ENCODE data around the gene APOL3. TPM values are rescaled to one million over a fixed set of nuclear protein-coding genes. Genes with fewer than 3 reads are reported as not detected.
"Not testable (repeated sequence)": the region's sequence is repeated elsewhere in the genome, so short reads cannot be mapped to it uniquely, and the experiment has no call there.

The APOL3 gene
- total and polyA plus RNA-seq, 2 experiments from 2014 or later, result 1.3 to 2.1 TPM

DNA sequence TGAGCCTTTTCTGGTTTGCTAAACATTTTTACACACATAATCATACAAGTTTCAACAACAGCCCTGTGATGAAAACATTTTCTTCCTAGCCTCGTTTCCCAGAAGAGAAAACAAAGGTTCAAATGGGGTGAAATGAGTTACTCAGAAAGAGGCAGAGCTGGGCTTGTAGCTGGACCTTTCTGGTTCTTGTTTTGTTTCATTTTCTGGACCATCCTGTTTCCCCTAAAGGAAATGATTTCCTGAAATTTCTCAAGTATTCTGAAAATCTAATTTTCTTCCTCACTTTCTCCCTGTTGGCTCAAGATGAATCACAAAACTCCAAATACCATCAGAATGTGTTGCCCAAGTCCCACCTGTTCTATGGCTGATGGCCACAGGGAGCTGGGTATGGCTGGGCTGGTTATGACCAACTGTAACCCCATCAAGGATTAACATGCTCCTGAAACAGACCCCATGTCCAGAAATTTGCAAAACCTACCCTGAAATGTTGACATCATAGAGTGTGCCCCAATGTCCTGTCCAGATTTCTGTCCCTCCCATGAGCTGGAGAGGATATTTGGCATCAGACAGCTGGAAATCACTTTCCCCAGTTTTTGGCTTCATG is 47.7 kb upstream of the APOL3 start:
- TF ChIP-seq, protein P1, sequence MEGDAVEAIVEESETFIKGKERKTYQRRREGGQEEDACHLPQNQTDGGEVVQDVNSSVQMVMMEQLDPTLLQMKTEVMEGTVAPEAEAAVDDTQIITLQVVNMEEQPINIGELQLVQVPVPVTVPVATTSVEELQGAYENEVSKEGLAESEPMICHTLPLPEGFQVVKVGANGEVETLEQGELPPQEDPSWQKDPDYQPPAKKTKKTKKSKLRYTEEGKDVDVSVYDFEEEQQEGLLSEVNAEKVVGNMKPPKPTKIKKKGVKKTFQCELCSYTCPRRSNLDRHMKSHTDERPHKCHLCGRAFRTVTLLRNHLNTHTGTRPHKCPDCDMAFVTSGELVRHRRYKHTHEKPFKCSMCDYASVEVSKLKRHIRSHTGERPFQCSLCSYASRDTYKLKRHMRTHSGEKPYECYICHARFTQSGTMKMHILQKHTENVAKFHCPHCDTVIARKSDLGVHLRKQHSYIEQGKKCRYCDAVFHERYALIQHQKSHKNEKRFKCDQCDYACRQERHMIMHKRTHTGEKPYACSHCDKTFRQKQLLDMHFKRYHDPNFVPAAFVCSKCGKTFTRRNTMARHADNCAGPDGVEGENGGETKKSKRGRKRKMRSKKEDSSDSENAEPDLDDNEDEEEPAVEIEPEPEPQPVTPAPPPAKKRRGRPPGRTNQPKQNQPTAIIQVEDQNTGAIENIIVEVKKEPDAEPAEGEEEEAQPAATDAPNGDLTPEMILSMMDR (IDR thresholded peaks at IDR 0.05; ENCODE audit: poor library complexity), result no peak
- H3K9me2 ChIP-seq (replicated peaks; ENCODE audit: insufficient read depth), result no peaks in the 10 kb centered on the region
- no peak overlapping the region for H3K4me3 ChIP-seq
- no peak overlapping the region for H3K4me2 ChIP-seq
- H2AFZ ChIP-seq, result no peak overlapping the region
- no peak for DNase-seq (ENCODE audit: low spot score)
- H3K4me1 ChIP-seq (ENCODE audit: insufficient read depth), result no peaks in the 10 kb centered on the region
- H3K9me3 ChIP-seq (ENCODE audit: low read depth), result no peaks in the 10 kb centered on the region
- no peaks in the 10 kb centered on the region for H3K27me3 ChIP-seq
- no peaks in the 10 kb centered on the region for H4K20me1 ChIP-seq (ENCODE audit: insufficient read depth, poor library complexity, severe bottlenecking)
- H3K79me2 ChIP-seq, result no peaks in the 10 kb centered on the region
- H3K27ac ChIP-seq, result no peak overlapping the region
- H3K36me3 ChIP-seq (replicated peaks; ENCODE audit: insufficient read depth, low read depth), result no peaks in the 10 kb centered on the region
- WGBS (ENCODE audit: low lambda C conversion rate, missing lambda C conversion rate), result 71% methylated on average over 1 of the region's 1 CpG

DNA sequence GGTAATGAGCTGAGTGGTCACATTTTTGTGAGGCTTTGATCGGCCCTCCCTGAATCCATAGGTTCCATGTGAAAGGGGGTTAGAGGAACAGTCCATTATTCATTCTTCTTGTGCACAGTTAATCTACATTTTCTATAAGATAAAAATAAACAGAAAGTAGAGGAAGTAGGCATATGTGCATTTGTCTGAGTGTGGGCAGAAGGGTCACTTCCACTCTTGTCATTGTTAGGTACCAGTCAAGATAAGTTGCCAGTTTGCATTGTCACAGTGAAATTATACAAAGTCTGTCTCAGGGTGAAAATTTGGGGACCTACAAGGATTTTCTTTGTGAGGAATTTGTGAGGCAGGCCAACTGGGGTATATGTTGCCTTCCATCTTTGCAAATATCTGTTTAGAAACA is 45.7 kb upstream of the APOL3 start:
- Histone ChIP-seq H3K4me3 (no peak overlapping the region), H3K4me1 (ENCODE audit: insufficient read depth) (peaks cover 18% of the 10 kb centered on the region), H3K27ac (no peak overlapping the region), H2AFZ (no peak overlapping the region), H3K36me3 (replicated peaks; ENCODE audit: insufficient read depth, low read depth) (no peaks in the 10 kb centered on the region), H3K4me2 (no peak overlapping the region), H3K27me3 (no peaks in the 10 kb centered on the region), H3K79me2 (no peaks in the 10 kb centered on the region), H3K9me2 (replicated peaks; ENCODE audit: insufficient read depth) (no peaks in the 10 kb centered on the region), H4K20me1 (ENCODE audit: insufficient read depth, poor library complexity, severe bottlenecking) (no peaks in the 10 kb centered on the region), H3K9me3 (ENCODE audit: low read depth) (no peaks in the 10 kb centered on the region)
- DNase-seq (ENCODE audit: low spot score), result no peak
- TF ChIP-seq EZH2phosphoT487 (IDR thresholded peaks at IDR 0.05; ENCODE audit: low read depth, severe bottlenecking, unreplicated experiment), result no peak
- no peak for TF ChIP-seq EZH2 (IDR thresholded peaks at IDR 0.05; ENCODE audit: borderline replicate concordance)
- TF ChIP-seq, protein P1 (IDR thresholded peaks at IDR 0.05; ENCODE audit: poor library complexity), result no peak
- 94% methylated on average over 1 of the region's 1 CpG for WGBS (ENCODE audit: low lambda C conversion rate, missing lambda C conversion rate)

- H4K20me1 ChIP-seq (ENCODE audit: insufficient read depth, poor library complexity, severe bottlenecking); H3K9me3 ChIP-seq (ENCODE audit: low read depth); H3K36me3 ChIP-seq (replicated peaks; ENCODE audit: insufficient read depth, low read depth); H3K27ac ChIP-seq; H3K4me2 ChIP-seq; H2AFZ ChIP-seq; H3K9me2 ChIP-seq (replicated peaks; ENCODE audit: insufficient read depth); H3K27me3 ChIP-seq; H3K4me3 ChIP-seq; H3K79me2 ChIP-seq; DNase-seq (ENCODE audit: low spot score): not testable (repeated sequence)
- 82% methylated on average over 5 of the region's 5 CpGs for WGBS (ENCODE audit: low lambda C conversion rate, missing lambda C conversion rate)
- H3K4me1 ChIP-seq (ENCODE audit: insufficient read depth), result peaks cover 18% of the 10 kb centered on the region
Observed at GRCh38 chr22:36205573-36205972, 45.0 kb upstream of the APOL3 start.

GRCh38 chr22:36204632-36205015 is 44.1 kb upstream of the APOL3 start:
- Histone ChIP-seq H3K4me1 (ENCODE audit: insufficient read depth) (peaks cover 18% of the 10 kb centered on the region), H3K36me3 (replicated peaks; ENCODE audit: insufficient read depth, low read depth) (no peaks in the 10 kb centered on the region), H4K20me1 (ENCODE audit: insufficient read depth, poor library complexity, severe bottlenecking) (no peaks in the 10 kb centered on the region), H3K9me2 (replicated peaks; ENCODE audit: insufficient read depth) (no peaks in the 10 kb centered on the region), H3K4me2 (no peak overlapping the region), H3K27me3 (no peaks in the 10 kb centered on the region), H2AFZ (no peak overlapping the region), H3K9me3 (ENCODE audit: low read depth) (no peaks in the 10 kb centered on the region), H3K79me2 (no peaks in the 10 kb centered on the region), H3K4me3 (no peak overlapping the region), H3K27ac (no peak overlapping the region)
- no peak for TF ChIP-seq EZH2 (IDR thresholded peaks at IDR 0.05; ENCODE audit: borderline replicate concordance)
- no peak for TF ChIP-seq EZH2phosphoT487 (IDR thresholded peaks at IDR 0.05; ENCODE audit: low read depth, severe bottlenecking, unreplicated experiment)
- TF ChIP-seq, protein P1 (IDR thresholded peaks at IDR 0.05; ENCODE audit: poor library complexity), result no peak
- 82% methylated on average over 6 of the region's 6 CpGs for WGBS (ENCODE audit: low lambda C conversion rate, missing lambda C conversion rate)
- DNase-seq (ENCODE audit: low spot score), result no peak

Measured in hepatocyte (in vitro differentiated cells).